HG03460 (cell line): ENCODE results near the gene ANKRD11.
"Not testable (repeated sequence)": the region's sequence is repeated elsewhere in the genome, so short reads cannot be mapped to it uniquely, and the experiment has no call there.

Experiments used
- ATAC-seq: cut with Tn5 transposase; IDR thresholded peaks from one replicate; pipeline ENCODE4 v1.9.1; 2021; ENCODE audit not compliant: unreplicated experiment

Gene ANKRD11

GRCh38 chr16:89453501-89454321 lies 36.6 kb downstream of the ANKRD11 start:
- no peak for ATAC-seq

GRCh38 chr16:89452925-89453324 lies 37.4 kb downstream of the ANKRD11 start:
- ATAC-seq = no peak

GRCh38 chr16:89452241-89452640 lies 38.1 kb downstream of the ANKRD11 start:
- no peak for ATAC-seq

DNA sequence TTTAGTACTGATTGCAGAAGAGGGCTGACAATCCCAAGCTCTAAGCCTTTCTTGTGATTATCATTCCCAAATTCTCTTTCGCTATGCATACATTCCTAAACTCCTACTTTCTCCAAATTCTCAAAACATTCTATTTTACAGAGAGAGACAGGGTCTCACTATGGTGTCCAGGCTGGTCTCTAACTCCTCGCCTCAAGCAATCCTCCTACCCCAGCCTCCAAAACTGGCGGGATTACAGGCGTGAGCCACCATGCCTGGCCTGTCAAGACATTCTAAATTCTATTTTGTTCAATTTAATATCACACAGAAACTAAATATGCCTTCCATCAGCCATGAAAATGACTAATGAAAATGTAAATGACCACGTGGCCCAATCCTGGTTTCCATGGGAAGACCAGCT lies 39.8 kb downstream of the ANKRD11 start:
- ATAC-seq = no peak

GRCh38 chr16:89449726-89450335 lies 40.5 kb downstream of the ANKRD11 start:
- ATAC-seq = no peak

GRCh38 chr16:89448656-89449055 lies 41.7 kb downstream of the ANKRD11 start:
- ATAC-seq = no peak

- ATAC-seq = no peak
These were observed 43.4 kb downstream of the ANKRD11 start for GRCh38 chr16:89446975-89447293.

- no peak for ATAC-seq
These were observed 44.0 kb downstream of the ANKRD11 start for GRCh38 chr16:89446136-89446974.

- no peak for ATAC-seq
These were observed 45.2 kb downstream of the ANKRD11 start for GRCh38 chr16:89445166-89445565.

DNA sequence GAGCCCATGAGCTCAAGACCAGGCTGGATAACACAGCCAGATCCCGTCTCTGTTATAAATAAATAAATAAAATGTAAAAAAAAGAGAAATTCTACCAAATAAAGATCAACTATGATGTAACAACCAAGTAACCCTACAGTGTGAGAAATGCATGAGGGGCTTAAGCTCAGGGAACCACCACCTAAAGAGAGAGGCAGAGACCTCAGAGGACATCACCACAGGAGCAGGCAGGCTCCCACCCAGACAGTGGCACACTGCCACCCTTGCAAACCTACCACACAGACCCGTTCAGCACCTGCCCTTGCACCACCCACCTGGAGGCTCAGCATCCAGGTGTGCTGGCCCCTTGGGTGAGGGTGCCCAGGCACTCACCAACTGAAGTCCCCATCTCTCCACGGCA lies 45.6 kb downstream of the ANKRD11 start:
- no peak for ATAC-seq

DNA sequence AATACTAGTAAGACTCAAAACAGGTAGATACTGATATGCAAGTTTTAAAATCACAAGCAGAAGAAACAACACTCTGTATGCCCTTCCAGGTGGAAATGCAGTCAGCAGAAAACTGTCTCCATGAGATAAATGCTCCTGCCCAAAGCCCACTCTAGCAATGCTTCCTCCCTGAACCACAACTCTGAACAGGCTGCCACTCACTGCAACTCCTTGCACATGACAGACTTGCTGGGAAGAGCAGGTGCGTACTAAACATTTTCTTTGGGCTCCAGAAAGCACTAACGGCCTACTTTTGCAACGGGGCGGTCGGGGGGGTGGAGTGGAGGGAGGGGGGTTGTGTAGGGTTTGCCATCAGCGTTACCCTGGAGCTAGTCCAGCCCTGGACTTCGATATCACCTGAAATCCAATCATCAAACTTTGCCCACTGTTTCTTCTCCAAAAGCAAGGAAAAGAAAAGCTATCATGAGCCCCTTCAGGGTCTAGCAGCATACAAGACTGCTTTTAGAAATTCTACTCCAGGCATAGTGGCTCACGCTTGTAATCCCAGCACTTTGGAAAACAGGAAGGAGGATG lies 46.1 kb downstream of the ANKRD11 start:
- ATAC-seq = no peak

- no peak for ATAC-seq
These were observed 46.7 kb downstream of the ANKRD11 start for GRCh38 chr16:89443727-89444084.

- no peak for ATAC-seq
These were observed 47.2 kb downstream of the ANKRD11 start for GRCh38 chr16:89442990-89443726.

- ATAC-seq = no peak
These were observed 47.8 kb downstream of the ANKRD11 start for GRCh38 chr16:89442588-89442987.

GRCh38 chr16:89439659-89440058 lies 50.7 kb downstream of the ANKRD11 start:
- ATAC-seq = no peak

GRCh38 chr16:89437991-89438390 lies 52.4 kb downstream of the ANKRD11 start:
- no peak for ATAC-seq

GRCh38 chr16:89437251-89437987 lies 52.9 kb downstream of the ANKRD11 start:
- no peak for ATAC-seq

GRCh38 chr16:89436366-89436765 lies 54.0 kb downstream of the ANKRD11 start:
- ATAC-seq = no peak

DNA sequence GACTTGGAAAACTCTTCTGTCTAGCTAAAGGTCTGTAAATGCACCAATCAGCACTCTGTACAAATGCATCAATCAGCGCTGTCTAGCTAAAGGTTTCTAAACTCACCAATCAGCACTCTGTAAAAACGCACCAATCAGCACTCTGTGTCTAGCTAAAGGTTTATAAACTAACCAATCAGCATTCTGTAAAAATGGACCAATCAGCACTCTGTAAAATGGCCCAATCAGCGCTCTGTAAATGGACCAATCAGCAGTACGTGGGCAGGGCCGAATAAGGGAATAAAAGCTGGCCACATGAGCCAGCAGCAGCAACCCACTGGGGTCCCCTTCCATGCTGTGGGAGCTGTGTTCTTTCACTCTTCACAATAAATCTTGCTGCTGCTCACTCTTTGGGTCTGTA lies 55.3 kb downstream of the ANKRD11 start:
- not testable (repeated sequence) for ATAC-seq

GRCh38 chr16:89434490-89434889 lies 55.9 kb downstream of the ANKRD11 start:
- no peak for ATAC-seq
